HG03521 (cell line): Measurements from ENCODE around the gene ACAP2.
"Not testable (repeated sequence)": the region's sequence is repeated elsewhere in the genome, so short reads cannot be mapped to it uniquely, and the experiment has no call there.

ENCODE experiments used
- ATAC-seq: cut with Tn5 transposase; IDR thresholded peaks from one replicate; pipeline ENCODE4 v1.9.1; 2021; ENCODE audit warnings: mild to moderate bottlenecking, moderate library complexity; ENCODE audit not compliant: unreplicated experiment

Gene ACAP2

GRCh38 chr3:195249858-195250464 lies 192.9 kb downstream of the ACAP2 start:
- no peak for ATAC-seq

- ATAC-seq = no peak
These were observed 193.6 kb downstream of the ACAP2 start for GRCh38 chr3:195249057-195249770.

GRCh38 chr3:195248281-195248680 lies 194.5 kb downstream of the ACAP2 start:
- no peak for ATAC-seq

- no peak for ATAC-seq
These were observed 195.0 kb downstream of the ACAP2 start for GRCh38 chr3:195247863-195248189.

GRCh38 chr3:195247086-195247862 lies 195.5 kb downstream of the ACAP2 start:
- no peak for ATAC-seq

GRCh38 chr3:195246581-195246995 lies 196.2 kb downstream of the ACAP2 start:
- ATAC-seq = no peak

- no peak for ATAC-seq
These were observed 197.3 kb downstream of the ACAP2 start for GRCh38 chr3:195245531-195245951.

GRCh38 chr3:195241592-195242355 lies 201.0 kb downstream of the ACAP2 start:
- ATAC-seq = no peak

GRCh38 chr3:195240939-195241338 lies 201.9 kb downstream of the ACAP2 start:
- no peak for ATAC-seq

GRCh38 chr3:195240171-195240701 lies 202.6 kb downstream of the ACAP2 start:
- no peak for ATAC-seq

GRCh38 chr3:195239121-195239520 lies 203.7 kb downstream of the ACAP2 start:
- ATAC-seq = no peak

- ATAC-seq = no peak
These were observed 204.2 kb downstream of the ACAP2 start for GRCh38 chr3:195238586-195239118.

- ATAC-seq = no peak
These were observed 204.7 kb downstream of the ACAP2 start for GRCh38 chr3:195238081-195238571.

- no peak for ATAC-seq
These were observed 205.8 kb downstream of the ACAP2 start for GRCh38 chr3:195236801-195237570.

- ATAC-seq = no peak
These were observed 206.6 kb downstream of the ACAP2 start for GRCh38 chr3:195236076-195236798.

- no peak for ATAC-seq
These were observed 212.6 kb downstream of the ACAP2 start for GRCh38 chr3:195230244-195230643.

- ATAC-seq = not testable (repeated sequence)
These were observed 213.9 kb downstream of the ACAP2 start for GRCh38 chr3:195228886-195229285.

GRCh38 chr3:195227871-195228270 lies 214.9 kb downstream of the ACAP2 start:
- ATAC-seq = no peak

GRCh38 chr3:195226900-195227447 lies 215.8 kb downstream of the ACAP2 start:
- ATAC-seq = no peak
